ENCODE data around the gene MEIS2.
A peak's percentile ranks its signal among the peaks of the same experiment; 100 is the strongest.

MEIS2 gene

GRCh38 chr15:36888011-36888992 is 212.0 kb downstream of the MEIS2 start:
- ATAC-seq: no peak

GRCh38 chr15:36887214-36887961 is 213.0 kb downstream of the MEIS2 start:
- no peak for ATAC-seq

DNA sequence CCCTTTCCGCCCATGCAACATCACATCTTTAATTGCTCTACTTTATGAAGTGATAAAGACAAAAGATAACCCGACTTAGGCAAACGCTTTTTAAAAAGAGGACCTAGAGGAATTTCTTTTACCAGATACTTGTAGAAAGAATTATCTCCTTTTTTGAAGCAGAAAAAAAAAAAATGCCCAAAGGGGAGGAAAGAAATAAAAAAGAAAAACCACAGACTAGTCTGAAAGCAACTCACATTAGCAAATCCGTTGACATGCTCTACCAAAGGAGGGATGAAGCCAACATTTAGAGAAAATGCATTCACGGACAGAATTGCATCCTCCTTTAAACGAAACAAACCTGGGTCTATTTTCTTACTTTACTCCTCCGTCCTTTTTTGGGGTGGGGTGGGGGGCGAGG is 213.6 kb downstream of the MEIS2 start:
- no peak for ATAC-seq

DNA sequence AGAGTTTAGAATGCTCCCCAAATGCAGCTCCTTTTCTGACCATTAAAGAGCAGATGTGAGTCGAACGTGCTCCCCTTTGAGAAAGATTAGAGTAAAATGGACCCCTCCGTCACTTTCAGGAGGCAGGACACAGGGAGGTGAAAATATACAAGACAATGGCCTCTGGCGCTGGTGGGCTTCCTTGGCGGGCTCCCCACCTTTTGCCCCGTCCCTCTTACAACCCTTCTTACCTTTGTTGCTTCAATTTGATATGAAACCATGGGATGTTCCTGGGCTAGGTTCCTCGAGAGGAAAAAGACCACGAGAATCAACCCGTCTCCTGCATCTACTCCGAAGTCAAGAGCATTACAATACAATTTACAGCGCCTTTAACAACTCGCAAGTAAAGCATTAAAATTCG is 214.2 kb downstream of the MEIS2 start:
- ATAC-seq: no peak

DNA sequence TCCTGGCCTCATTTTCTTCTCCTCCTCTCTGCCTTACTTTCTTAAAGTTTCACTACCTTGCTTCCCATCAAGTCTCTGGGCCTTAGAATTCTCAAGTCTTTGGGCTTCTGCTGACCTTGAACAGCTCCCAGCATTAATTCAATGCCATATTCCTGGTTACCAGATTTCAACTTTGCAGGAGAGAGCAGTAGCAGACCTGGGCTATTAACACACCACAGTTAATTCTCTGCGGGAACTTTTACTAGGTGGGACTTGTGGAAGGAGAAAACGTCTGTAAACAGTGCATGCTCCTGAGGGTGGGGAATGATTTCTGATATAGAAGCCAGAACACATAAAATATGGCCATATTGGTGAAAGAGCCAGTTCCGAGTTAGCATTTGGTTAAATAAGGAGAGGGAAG is 214.6 kb downstream of the MEIS2 start:
- no peak for ATAC-seq

GRCh38 chr15:36884936-36885635 is 215.3 kb downstream of the MEIS2 start:
- no peak for ATAC-seq

GRCh38 chr15:36884518-36884875 is 215.9 kb downstream of the MEIS2 start:
- no peak for ATAC-seq

GRCh38 chr15:36883713-36884517 is 216.4 kb downstream of the MEIS2 start:
- peak; percentile 41 to 44 for ATAC-seq

DNA sequence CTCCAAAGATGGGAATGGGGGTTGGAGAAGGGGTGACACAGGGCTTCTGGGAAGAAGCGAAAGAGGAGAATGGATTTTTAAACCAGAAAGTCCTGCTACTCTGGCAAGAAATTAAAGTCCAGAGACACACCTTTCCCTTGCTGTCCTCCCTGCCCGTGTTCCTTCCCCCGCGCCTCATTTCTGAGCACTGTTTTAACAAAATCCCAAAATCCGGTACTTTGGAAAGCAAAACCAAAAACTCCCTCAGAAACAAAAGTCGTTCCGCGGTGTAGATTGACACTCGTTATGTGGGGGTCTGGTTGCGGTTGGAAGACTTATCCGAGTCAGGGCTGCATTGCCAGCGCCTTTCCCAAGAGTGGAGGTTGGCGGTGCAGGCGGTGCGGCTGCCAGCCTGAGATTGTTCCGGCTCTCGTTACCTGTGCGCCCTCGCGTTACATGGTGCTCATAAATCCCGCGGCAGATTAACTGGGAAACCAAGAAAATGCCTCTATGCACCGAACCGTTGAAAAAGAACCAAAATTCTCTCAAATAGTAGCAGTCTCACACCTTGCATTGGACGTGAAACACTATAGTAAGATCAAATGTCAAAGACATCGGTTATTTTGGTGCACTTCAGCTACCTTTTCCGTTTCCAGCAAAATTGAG is 217.7 kb downstream of the MEIS2 start:
- ATAC-seq: no peak

GRCh38 chr15:36882056-36882455 is 218.3 kb downstream of the MEIS2 start:
- no peak for ATAC-seq

DNA sequence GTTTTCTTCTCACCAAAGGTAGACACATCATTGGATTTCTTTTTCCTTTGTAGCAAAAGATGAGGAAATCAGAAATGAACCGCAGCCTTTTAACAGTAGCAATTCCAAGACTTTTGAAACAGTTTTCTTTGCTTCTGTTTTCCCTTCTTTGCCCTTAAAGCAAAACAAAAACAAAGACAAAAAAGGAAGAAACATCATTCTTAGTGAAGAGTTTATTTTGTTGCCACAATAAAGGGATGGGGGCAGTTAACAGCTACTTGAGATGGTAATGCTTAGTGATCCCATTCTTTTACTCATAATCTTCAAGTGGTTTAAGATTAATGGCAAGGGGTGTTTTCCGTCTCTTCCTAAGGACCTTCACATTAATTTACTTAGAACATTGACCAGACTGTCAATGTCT is 218.8 kb downstream of the MEIS2 start:
- no peak for ATAC-seq

GRCh38 chr15:36880913-36881460 is 219.4 kb downstream of the MEIS2 start:
- ATAC-seq: no peak

GRCh38 chr15:36880224-36880912 is 220.0 kb downstream of the MEIS2 start:
- ATAC-seq: no peak

DNA sequence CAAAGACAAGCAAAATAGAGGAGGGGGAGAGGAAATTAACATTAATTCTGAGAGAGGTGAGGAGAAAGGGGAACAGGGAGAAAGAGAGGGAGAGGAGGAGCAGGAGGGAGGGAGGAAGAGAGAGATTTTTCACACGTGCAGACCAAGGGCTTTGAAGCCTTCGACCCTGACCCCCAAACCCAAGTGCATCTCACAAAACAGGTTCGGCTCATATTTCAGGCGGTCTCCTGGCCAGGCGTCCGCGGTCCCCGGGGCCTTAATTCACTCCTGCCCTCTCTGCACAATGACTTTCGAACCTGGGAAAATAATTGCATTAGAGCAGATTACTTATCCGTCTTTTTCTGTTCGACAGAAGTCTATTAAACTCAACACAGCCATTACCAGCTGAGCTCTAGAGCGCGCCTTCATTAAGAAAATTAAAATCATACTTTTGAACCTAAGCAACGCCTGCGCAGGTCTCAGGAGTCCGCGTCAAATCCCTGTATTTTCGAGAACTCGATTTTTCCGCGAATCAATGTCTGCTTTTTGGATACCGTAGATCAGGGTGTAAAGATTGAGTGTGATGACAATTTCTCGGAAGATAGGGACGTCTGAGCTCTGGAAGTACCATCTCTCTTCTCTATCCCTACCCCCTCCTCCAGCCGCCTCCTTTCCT is 220.7 kb downstream of the MEIS2 start:
- ATAC-seq: no peak

GRCh38 chr15:36878684-36879262 is 221.6 kb downstream of the MEIS2 start:
- ATAC-seq: no peak

- ATAC-seq: no peak
Observed at GRCh38 chr15:36877796-36878683, 222.3 kb downstream of the MEIS2 start.

DNA sequence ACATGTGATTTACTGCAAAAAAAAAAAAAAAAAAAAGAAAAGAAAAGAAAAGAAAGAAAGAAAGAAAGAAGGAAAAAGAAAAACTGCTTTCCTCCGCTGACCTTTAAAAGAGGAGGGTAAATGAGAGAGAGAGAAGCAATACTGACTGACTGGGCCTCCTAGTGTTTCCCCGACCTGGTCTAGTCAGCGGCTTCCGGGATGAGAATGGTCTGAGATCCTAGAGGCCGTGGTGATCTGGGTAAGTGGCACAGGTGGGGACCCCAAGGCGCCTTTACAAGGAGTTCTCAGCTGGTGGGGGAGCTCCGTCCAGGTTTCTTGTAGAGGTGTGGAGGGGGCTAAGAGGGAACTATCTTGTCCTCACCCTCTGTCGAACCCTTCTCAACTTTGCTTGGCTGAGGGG is 223.1 kb downstream of the MEIS2 start:
- ATAC-seq: no peak

DNA sequence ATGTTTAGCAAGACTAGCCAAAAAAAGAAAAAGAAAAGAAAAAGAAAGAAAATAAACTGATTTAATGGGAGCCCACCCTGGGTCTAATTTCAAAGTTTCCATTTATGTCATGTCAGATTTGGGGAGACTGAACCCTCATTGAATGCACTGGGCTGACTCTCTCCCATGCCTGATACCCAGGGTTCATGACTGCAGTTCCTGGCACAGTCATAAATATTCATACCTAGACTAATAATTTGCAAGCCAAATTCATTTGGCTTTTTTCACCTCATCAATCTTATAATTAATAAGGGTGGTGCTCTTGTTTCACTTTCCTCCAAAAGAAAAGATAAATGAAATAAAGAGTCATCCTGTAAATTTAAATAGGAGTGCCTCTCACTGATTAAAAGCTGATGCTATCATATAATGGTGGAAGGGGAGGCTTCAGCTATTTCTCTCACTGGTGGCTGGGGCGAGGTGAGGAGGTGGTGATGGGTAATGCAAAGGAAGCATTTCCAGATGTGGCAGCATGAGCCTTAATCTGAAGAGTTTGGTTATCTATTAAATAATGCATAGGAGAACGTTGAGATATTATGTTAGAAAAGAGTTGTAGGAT is 224.5 kb downstream of the MEIS2 start:
- no peak for ATAC-seq

GRCh38 chr15:36874930-36875329 is 225.4 kb downstream of the MEIS2 start:
- no peak for ATAC-seq

Measured in activated CD4-positive, CD25-positive, alpha-beta regulatory T cell treated with anti-CD3 and anti-CD28 coated beads, Interleukin-2, amount 50 U/mL, for 24 hours (primary cell).